GDM1 (cell line): ENCODE data around the gene BCDIN3D.
"Not testable (repeated sequence)": the region's sequence is repeated elsewhere in the genome, so short reads cannot be mapped to it uniquely, and the experiment has no call there.

Source experiments
- DNase-seq: peaks from one replicate; lab custom pipeline; 2025; lab: John Stamatoyannopoulos, UW

Gene BCDIN3D, protein sequence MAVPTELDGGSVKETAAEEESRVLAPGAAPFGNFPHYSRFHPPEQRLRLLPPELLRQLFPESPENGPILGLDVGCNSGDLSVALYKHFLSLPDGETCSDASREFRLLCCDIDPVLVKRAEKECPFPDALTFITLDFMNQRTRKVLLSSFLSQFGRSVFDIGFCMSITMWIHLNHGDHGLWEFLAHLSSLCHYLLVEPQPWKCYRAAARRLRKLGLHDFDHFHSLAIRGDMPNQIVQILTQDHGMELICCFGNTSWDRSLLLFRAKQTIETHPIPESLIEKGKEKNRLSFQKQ

DNA sequence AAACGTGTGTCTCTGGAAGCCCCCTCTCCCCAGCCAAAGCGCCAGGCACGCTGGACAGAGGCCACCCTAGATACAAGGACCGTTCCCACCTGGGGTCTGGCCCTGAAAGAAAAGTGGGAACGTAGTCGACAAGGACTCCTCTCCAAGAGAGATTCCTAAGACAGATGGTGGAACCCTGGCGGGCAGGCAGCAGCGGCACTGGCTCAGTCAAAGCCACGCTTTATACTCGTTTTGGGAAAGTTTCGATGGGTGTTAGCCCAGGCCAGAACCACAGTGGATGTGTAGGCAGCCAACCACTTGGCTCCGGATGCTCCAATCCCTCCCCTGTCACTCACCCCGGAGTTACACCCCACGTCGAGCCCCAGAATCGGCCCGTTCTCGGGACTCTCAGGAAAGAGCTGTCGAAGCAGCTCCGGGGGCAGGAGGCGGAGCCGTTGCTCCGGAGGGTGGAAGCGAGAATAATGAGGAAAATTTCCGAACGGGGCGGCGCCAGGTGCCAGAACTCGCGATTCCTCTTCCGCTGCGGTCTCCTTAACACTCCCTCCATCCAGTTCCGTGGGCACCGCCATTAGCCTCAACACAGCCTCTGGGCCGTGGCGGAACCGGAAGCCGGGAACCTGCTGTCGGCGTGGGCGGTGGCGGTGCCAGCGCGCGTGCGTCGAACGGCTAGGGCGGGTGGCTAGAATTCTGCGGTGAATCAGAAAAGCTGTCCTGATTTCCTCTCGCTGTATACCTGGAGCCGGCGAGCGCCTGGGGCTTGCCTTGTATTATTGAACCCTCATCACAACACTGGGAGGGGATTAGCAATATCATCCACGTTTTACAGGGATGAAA, at the start of gene BCDIN3D:
BCDIN3D (minus strand) TSS at position 588 of the 834 bp plus-strand sequence; CDS start at position 569, 19 bp downstream.
- peak; percentile 91 for DNase-seq

DNA sequence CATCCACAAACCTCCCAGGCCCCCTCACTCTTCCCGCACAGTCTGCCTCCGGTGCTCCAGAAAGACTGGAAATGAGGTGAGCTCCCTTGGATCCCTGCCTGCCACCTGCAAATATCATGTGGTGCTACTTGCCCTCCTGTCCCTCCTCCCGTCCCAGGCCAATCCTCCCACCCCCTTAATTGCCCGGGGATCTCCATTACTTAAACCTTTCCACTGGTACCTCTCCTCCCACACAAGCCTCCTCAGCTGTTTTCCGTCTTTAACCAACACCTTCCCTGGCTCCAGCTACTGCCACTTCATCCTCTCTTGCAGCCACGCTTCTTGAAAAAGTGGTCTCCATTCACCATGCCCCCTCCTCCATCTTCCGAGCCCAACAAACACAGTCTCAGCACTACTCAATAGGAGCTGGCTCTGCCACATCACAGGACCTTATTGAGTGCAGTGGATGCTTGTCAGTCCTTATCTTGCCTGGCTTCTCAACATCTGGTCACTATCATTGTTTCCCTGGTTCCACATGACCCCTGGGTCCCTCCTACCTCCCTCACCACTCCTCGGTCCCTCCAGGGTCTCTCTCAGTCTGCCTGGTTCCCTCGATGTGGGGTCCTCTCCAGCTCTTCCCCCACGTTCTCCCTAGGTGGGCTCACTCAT, 49.3 kb upstream of the BCDIN3D start:
- DNase-seq: no peak

DNA sequence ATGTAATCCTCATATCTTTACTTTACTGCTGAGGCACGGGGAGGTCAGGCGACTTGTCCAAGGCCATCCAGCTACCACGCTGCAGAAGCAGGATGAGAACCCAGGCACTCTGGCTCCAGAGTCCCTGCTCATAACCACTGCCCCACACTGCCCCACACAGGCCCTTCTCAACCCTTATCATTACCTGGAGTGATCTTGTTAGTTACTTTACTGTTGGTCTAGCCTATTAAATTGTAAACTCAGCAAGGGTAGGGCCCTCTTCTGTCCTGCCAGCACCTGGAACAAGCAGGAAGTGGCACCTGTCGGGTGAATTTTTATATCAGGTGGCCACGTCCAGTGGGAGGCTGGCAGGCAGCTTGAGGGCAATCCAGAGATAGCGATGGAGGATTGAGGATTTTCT, 48.6 kb upstream of the BCDIN3D start:
- no peak for DNase-seq

DNA sequence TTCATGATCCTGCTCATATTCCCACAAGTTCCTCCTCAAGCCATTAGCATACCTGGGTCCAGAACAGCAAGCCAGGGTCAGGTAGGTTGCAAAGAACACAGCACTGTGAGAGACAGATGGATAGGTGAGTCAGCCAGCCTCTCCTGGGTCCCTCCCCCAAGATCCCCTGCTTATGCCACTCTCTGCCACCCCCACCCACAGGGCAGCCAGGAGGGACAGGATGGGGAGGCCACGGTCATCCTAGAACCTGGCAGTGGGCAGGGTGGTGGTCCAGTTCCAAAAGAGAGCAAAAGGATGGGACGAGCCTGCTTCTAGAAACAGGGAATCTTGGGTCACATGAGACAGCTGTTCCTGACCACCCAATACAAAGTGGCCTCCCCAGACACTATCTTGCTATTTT, 48.1 kb upstream of the BCDIN3D start:
- DNase-seq: no peak

DNA sequence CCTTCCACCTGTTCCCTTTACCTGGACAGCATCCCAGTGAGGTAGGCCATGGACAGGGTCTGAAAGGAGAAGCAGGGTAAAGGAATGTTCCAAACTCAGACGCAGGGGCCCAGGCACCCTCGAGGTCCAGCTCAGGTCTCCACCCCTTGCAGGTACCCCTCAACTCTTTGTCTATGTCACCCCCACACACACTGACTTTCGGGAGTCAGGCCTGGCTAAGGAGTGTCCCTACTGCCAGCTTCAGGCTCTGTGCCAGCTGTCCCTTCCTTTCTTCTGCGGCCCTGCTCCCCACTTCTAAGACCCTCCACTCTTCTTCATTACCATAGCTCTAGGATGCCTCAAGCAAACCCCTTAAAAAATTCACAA, 47.2 kb upstream of the BCDIN3D start:
- no peak for DNase-seq

DNA sequence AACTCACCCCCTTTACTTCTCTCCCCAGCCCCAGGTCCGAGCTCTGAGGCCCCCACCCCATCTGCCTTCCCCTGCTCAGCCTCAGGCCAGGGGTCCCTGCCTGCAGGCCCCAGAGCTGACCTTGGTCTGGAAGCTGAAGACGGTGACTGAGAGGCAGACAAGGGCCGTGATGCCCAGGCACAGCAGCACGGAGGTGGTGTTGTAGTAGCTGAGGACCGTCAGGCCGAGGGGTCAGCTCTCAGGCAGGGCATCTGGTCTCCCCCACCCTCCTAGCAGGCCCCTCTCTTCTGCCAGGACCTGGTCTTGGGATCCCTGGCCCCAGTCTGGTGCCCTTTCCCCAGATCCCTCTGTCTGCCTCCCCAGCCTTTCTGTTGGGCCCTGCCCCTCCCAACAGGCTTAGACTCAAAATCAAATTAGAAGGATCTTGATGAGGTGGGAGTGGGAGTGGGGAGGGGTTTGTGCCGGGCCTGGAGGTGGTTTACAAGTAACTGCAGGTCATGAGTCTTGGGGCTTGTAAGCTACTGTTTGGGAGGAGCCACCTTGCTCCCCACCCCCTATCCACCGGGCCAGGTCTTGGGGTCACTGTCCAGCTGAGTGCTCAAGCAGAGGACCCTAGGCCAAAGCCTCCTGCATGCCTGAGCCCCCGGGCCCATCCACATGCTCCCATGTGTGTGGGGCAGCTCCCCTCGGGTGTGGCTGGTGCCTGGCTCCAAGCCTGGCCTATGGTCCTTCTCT, 46.6 kb upstream of the BCDIN3D start:
- DNase-seq: no peak

DNA sequence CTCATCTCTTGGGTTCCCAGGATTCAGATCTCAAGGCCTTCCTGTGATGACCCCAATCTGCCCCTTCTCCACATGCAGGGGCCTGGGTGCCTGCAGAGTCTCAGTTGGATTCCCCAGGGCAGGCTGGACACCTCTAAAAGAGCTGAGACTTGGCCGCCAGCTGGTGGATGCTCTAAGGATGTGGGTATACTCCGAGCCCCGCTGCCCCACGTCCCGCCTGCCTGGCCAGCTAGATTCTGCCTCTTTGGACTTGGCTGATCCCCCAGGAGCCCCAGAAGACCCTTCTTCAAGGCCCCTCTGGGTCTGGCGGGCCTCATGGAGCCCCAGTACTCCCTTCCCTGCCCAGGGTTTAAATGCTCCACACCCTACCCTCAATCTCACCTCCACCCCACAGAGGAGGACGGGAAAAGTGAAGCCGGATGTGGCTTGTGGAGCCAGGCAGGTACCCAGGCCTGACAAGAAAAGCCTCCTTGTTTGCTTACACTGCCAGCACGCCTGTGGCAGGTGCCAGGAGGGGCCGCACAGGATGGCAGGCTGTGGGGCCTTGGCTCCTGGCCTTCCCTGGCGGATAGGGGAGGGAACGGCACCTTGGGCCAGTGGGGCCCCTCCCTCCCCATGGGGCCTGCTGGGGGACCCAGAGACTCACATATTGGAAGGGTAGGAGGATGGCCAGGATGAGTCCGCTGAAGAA, 45.7 kb upstream of the BCDIN3D start:
- DNase-seq: no peak

DNA sequence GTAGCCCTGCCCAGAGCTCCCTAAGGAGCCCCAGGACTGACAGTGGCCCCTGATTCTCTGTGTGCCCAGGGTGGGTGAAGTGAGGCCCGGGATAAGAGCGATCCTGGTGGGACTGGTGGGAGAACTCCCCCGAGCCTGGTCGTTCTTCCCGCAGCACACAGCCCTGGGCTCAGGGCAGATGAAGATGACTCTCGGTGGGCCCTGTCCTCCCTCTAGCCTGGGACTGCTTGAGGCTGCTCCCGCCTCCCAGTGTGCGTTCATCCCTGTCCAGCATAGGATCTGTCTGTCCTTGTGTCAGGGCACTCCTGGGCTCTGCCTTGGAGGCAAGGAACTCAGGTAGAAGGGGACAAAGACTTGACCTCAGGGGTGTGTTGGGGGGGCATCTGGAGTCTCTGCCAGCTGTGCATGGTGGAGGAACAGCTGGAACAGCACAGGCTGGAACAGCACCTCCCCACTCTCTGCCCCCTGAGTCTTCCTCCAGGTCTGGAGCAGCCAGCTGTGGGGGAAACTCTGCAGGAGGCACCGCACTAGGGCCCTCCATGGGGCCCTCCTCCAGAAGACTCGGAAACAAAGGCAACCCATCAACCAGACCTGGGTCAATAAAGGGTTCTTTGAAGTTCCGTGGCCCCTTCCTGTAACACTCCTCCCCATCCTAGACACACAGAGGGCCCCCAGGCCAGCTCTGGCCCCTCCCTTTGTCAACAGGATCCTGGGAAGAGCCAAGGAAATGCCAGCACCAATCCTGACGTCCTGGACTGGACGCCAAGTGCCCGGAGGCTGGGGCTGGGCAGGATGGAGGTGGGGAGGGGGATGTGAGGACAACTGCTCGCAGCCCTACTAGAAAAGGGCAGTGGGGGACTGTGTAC, 44.9 kb upstream of the BCDIN3D start:
- no peak for DNase-seq

DNA sequence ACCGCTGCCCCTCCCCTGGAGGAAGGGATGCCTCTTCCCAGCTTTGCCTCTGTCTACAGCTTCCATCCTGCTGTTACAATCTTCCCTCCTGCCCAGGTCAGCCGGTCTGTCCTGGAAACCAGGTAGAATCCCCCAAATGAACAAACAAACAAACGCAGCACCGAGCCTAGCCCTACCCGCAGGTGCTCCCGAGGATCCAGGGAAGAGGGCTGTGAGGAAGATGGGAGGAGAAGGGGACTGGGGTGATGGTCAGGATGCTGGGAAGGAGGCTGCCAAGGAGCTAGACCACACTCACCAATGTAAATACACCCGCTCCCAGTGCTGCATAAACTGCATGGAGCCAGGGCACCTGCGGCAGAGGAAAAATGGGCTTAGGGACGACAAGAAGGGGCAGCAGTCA, 44.2 kb upstream of the BCDIN3D start:
- DNase-seq: no peak

DNA sequence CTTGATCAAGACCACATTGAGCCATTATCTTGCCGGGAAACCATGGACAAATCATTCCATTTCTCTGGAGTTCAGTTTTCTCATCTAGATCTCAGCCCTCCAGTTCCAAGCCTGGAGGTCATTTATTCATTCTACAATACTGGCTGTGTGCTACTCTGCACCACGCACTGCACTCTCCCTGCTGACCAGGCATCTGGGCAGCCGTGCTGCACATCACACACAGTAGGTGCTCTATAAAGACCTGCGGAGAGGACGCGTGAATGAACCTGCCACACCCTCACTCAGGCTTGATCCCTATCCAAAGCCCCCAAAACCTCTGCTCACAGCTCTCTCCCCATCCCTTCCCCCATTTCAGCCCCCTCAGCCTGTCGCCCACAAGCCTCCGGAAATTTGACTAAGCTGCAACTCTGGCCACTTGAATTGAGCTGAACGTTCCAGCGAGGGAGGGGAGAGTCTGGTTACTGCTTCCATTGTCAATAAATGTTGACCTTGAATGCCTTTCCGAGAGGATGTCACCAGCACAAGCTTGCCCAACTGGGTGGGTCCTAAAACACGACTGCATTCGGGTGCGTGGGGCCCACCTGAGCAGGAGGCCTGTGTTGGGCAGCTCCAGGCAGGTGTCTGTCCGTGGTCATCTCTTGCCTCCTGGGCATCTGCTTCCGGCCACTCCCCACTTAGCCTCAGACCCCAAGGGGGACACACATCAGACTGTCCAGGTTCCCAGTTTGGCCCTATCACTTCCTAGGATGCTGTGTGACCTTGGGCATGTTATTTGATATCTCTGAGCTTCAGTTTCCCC, 43.0 kb upstream of the BCDIN3D start:
- no peak for DNase-seq

DNA sequence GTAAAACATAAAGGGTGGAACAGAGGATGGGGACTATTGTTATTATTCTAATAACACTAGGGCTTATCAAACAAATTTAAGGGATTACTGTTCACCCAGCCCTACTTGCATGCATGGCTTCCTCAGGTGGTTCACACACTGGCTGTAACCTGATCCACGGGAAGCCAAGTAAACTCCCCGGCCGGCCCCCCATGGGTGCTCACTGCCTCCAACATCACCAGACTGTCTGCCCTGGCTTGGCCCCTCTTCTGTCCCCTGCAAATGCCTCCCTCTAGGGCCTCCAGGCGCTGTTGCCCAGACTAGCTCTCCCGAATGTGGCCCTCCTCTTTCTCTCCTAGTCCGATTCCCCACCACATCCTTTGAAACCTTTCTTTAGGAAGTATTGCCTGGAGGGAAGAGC, 42.2 kb upstream of the BCDIN3D start:
- no peak for DNase-seq

DNA sequence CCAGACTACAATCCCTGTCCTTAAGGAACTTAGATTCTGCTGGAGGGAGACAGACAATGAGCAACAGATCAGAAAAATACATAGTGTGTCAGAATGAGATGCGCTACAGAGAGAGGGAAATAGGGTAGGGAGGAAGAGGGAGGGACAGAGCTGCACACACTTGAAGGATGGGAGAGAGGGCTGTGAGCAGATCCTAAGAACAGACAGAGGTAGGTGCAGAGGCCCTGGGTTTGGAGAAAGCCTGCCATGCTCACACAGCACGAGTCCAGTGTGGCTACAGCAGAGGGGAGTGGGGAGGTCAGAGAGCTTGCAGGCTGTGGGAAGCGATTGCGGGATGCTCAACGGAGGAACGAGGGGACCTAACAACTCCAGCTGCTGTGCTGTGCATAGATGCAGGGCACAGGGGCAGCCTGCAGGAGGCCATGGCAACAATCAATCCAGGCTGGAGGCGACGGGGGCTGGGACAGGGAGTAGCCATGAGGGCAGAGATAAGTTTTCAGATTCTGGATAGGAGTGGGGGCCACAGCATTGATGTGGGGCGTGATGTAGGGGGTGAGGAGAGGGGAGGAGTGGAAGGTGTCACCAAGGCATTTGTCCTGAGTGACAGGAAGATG, 40.1 kb upstream of the BCDIN3D start:
- no peak for DNase-seq

DNA sequence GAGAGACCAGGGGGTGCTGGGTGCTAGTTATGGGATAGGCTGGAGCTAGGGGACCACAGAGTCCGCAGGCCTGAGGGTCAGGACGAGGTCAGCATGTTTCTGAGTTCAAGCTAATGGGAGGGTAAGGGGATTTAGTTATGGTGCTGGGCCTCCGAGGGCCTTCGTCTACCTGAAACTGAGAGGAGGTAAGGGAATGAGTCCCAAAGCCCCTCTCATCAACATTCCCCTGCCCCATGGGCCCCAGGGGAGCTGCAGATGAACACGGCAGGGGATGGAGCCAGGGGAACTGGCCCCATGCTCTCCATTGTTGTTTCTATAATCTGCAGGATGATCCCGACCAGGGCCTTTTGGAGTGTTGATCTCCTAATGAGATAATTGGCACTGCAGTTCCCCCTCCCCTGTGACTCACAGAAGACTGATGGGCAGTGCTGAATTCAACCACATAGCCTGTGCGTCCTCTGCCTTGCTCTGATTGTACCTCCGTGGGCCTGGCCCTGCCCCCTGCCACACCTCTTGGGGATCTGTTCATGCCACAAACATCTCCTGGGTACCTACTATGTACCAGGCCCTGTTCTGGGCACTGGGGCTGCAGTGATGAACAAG, 39.4 kb upstream of the BCDIN3D start:
- no peak for DNase-seq

DNA sequence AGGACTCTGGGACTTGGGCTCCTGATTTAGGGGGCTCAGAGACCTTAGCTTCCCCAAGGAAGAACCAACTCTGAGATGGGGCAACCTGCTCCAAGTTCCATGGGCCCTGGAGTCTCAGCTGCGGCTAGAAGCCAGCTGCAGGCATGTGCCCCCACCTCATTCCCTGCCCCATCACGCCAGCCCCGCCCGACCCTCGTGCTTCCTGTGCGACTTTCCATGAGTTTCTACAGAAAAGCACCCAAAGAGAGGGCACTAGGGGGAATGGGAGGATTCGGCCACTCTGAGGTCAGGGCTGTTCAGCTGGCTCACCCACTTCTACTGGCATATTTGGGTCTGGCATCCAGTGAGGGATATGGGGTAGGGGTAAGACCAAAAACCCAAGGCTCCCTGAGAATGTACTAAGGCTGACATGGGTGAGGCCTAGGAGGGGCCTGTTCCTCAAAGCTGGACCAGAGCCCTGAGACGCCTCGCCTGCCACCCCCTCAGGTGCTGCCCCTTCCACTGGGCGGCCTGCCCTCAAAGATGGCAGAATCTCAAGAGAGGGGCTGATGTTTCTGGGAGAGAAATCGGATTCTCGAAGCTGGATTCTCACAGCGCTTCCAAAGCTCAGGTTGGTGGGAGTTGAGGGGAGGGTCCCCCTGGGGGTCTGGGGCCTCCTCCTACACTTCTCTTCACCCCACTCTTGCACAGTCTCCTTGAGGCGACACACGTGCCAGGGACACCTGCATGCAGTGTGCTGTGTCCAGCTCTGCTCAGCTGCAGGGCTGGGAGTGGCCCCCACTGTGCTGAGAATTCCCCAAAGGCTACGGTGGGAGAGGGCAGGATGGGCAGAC, 38.7 kb upstream of the BCDIN3D start:
- DNase-seq: no peak

DNA sequence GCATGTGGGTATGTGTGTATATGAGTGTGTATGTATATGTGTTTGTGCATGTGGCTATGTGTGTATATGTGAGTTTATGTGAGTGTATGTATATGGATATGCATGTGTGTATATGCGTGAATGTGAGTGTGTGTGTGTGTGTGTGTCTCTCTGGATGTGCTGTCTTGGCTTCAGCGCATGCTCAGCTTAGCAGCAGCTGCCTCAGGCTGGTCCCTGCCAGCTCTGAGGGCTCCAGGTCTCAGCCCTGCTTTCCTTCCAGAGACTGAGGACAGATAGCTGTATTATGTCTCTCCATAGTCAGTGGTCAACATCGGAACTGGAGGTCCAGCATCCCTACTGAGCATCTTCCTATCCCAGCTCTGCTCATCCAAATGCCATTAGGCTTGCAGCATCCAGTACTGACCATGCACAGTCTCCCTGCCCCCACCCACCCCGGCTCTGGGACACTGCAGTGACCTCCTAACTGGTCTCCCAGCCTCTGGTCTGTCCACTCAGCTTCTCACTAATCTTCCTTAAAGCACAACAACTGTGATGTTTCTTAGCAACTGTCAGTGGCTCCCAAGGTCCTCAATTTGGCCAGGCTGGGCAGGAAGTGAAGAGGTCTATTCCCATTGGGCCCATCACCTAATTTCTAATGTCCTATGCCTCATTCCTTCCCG, 38.0 kb upstream of the BCDIN3D start:
- DNase-seq: no peak

DNA sequence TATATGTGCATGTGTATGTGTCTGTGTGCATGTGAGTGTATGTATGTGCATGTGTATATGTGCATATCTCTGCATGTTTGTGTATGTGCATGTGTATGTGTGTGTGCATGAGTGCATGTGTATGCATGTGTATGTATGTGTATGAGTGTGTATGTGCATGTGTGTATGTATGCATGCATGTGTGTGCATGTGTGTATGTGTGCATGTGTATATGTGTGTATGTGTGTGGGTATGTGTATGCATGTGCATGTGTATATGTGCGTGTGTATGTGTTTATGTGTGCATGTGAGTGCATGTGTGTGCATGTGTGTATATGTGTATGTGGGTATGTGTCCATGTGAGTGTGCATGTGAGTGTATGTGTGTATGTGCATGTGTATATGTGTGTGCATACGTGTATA, 36.2 kb upstream of the BCDIN3D start:
- DNase-seq: not testable (repeated sequence)

DNA sequence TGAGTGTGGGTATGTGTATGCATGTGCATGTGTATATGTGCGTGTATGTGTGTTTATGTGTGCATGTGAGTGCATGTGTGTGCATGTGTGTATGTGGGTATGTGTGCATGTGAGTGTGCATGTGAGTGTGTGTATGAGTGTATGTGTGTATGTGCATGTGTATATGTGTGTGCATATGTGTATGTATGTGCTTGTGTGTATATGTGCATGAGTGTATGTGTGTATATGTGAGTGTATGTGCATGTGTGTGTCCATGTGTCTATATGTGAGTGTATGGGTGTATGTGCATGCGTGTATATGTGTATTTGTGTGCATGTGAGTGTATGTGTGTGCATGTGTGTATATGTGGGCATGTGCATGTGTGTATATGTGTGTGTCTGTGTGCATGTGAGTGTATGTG, 35.1 kb upstream of the BCDIN3D start:
- DNase-seq: no peak

DNA sequence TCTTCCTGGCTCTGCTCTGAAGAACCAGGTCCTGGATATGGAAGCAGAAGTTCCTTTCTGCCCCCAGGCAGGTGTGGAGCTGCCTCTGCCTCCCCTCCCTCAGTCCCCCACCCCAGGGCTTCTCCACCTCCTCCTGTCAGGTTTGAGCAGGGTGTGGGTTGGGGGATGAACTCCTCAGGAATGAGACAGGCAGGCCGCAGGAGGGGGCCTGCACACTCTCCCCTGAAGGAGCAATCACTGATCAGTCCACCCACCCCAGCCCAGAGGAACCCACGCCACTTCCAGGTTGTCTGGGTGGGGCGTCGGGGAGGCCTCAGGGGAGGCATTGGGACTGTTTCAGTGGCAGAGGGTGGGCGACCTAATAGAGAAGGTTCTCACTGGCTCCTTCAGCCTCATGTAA, 34.2 kb upstream of the BCDIN3D start:
- DNase-seq: no peak
